ENCODE data around the gene TOM1.

GRCh38 chr22:35334004-35334403, 34.3 kb downstream of the TOM1 start:
- no peak for TF ChIP-seq CTCF (IDR thresholded peaks at IDR 0.05; ENCODE audit: low read depth, low read length)
- peak; percentile 92 for TF ChIP-seq MYC (IDR thresholded peaks at IDR 0.05; ENCODE audit: low read depth, low read length)
